GM19193 (cell line): Measurements from ENCODE around the gene DPM1.

Source experiments
- POLR2A ChIP-seq: IDR thresholded peaks from 4 replicates; pipeline ENCODE4 v1.6.1; 2011; ENCODE audit not compliant: insufficient read depth, insufficient read length; ENCODE audit errors: extremely low read depth

Gene DPM1

DNA sequence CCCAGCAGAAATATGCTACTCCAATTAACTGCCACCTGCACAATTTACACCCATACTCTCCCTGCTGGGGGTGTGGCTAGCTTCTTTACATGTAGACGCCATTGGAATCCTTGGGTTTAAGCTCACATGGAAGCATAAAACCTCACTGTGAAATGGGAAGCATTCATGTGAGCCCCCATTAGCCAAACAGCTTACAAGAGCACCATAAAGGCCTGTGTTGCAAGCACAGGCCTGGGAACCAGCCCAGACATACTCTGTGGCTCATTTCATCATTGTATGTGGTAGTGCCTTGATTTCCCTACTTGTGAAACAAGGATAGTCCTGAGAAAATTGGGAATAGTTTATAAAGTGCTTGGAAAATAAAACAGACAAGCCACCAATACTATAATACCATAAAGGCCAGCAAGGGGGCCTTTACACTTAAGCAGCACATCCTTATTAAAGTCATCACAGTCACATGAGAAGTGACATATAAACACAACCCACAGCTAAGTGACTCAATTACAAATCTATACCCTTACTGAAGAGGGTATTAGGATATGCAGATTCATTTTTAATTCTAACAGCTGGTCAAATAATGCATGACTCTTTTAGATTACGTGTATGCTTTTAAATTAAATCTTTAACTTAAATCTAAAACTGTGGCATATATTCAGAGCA is 33.9 kb downstream of the DPM1 start:
- TF ChIP-seq POLR2A, result no peak

DNA sequence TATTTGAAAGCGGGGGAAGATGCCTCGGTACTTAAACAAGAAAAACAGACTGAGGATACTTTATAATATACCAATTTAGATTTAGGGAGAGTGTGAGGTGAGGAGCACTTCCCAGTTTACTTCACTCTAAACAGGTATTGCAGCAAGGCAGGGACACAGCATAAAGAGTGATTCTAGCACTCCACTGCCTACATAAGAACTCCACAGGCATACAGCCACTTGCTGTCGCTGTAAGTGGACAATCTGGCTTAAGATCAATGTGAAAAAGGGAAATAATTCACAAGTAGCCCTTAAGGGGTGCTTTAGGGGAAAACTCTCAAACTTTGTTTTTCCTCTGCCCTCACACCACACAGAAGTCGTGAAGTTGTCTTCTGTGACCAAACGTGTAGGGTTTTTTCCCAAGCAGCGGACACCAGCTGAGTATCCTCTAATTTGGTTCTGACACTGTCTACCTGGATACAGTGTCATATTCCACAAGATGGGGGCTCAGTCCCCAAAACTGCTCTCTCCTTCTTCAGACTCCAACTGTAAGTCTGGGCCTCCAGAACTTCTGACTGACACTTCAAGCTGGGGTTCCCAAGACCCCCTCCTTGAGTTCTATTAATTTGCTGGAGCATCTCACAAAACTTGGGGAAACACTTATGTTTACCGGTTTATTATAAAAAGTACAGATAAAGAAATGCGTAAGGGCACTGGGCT is 36.4 kb downstream of the DPM1 start:
- TF ChIP-seq POLR2A, result no peak

DNA sequence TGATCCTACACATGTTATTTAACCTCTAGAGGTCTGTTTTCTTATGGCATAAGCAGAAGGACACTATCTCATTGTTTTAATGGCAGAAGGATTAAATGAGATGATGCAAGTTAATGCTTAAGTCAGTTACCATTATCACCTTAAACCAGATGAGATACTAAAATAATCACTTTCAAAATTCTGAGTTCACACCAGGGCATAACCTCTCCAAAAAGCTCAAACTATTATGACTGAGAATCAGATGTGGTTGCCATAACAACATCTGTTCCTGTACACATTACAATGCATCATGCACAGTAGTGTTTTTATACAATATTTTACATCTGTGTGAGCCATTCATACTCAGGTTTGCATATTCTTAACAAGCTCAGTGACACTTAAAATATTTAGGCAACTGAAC is 37.3 kb downstream of the DPM1 start:
- TF ChIP-seq POLR2A, result no peak

DNA sequence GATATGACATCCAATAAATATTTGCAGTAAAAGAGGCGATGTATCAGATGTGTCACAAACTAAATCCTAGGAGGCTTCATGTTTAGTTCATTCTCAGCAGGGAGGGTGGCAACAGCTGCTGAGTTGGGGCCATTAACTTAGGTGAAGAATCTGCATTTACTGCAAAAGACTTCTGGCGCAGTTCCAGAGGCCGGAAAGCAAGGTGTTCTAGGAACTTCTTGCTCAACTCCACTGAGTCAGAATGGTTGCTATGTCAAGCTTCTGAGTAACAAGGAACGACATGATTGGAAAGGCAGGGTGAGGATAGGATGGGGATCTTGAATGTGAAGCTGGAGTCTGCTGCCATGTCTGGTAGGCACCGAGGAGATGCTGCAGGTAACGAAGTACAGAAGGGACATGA is 38.8 kb downstream of the DPM1 start:
- TF ChIP-seq POLR2A, result no peak

DNA sequence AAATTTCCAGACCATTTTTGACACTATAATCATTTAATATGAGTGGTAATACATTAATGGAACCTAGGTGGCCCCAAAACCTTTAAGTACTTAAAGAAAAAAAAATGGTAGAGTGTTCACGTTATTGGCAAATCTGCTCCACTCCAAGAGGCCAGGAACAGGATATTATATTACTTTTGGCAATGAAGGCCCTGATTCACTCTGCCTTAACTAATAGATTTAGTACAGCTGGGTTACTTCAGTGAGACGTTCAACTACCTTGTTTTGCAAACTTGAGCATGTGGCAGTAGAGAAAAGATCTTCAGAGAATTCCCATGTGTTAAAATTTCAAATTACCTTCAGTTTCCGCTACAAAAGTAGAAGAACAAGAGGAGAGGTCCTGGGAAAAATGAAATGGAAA is 39.9 kb downstream of the DPM1 start:
- TF ChIP-seq POLR2A, result no peak

DNA sequence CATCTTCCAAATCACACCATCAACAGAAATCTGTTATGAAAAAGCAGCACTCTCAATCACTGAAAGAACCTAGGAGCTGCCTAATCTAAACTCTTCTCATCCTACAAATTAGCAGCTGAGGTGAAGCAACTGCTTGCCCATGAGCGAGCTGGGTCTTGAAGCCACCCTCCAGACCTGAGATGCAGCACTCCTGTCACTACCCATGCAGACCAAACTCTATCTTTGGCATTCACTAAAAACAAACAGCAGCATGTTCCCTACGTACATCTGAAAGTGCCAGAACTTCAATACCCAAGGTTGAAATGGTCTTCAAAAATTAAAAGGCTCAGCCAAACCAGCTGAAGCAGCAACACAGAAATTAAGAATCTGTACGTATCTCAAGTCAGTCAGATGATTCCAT is 41.4 kb downstream of the DPM1 start:
- no peak for TF ChIP-seq POLR2A

DNA sequence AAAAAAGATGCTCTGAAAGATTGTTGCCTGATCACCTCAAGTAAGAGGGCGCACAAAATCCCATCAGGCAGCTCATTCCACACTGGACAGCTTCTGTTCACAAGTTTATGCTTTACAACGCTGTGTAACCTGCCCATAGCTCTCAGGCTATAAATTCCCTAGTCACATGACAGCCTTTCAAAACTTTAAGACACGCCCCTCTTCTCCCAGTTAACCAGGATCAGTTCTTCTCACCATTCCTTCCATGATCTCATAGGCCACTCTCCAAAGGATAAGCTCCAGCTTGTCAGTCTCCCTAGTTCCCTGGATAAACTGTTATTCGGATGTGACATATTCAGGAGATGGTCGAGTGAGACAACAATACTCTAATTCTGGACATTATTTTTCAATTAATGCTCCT is 42.1 kb downstream of the DPM1 start:
- TF ChIP-seq POLR2A, result no peak

DNA sequence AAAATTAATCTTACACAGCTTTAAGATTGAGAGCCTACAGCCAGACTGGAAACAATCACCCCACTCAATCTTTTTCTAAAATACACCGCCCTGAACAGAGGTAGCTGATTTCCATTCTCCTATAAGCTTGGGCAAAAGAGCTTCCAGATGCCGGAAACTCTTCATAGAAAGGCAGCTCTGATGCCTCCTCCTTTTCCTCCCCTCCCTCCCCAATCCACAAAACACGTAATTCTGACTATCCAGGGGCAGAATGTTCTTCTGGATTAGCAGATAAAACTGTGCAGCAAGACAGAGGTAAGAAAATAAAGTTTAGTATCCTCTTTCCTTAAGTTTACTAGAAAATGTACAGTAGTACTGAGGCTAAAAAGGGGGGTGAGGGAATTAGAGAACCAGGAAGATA is 42.9 kb downstream of the DPM1 start:
- no peak for TF ChIP-seq POLR2A

DNA sequence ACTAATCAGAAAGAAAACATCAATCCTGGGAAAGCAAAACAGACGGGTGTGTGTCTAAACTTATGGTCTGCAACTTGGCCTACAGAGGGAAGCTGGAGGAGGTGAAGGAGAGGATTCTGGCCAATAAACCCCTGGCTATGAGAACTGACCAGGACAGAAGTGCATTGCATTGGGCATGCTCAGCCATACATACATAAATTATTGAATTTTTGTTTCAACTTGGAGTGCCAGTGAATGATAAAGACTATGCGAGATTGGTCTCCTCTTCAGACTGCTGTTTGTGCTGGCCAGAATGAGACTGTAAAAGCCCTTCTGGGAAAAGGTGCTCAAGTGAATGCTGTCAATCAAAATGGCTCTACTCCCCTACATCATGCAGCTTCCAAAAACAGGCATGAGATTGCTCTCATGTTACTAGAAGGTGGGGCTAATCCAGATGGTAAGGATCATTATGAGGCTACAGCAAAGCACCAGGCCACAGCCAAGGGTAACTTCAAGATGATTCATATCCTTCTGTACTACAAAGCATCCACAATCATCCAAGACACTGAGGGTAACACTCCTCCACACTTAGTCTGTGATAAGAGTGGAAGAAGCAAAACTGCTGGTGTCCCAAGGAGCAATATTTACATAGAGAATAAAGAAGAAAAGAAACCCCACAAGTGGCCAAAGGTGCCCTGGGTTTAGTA is 44.5 kb downstream of the DPM1 start:
- no peak for TF ChIP-seq POLR2A

DNA sequence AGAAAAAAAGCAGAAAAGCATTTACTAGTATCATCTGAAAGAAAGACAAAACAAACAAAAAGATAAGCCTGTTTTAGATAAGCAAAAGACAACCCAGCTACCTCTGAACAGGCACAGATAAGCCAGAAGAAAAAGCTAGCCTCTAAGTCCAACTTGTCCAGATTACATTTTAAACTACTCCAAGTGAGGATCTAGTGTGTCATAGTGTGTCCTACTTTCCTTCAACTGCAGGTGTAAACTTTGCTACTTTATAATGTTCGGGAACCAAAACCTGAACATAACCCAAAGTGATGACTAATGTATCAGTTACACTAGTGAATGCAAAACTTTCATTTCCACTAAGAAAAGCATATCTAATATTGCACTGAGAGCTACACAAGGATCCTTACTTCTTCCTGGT is 46.6 kb downstream of the DPM1 start:
- no peak for TF ChIP-seq POLR2A

DNA sequence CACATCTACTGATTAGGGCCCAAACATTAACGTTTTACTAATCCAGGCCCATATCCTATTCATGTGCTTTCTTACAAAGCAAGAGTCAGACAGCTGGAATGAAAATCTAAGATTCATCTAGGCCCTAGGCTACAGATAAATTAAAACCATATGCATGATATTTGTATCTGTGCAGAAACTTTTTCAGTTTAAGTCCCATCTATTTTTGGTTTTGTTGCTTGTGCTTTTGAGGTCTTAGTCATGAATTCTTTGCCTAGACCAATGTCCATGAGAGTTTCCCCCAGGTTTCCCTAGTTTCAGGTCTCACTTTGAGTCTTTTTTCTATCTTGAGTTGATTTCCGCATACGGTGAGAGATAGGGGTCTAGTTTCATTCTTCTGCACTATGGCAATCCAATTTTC is 47.3 kb downstream of the DPM1 start:
- no peak for TF ChIP-seq POLR2A

DNA sequence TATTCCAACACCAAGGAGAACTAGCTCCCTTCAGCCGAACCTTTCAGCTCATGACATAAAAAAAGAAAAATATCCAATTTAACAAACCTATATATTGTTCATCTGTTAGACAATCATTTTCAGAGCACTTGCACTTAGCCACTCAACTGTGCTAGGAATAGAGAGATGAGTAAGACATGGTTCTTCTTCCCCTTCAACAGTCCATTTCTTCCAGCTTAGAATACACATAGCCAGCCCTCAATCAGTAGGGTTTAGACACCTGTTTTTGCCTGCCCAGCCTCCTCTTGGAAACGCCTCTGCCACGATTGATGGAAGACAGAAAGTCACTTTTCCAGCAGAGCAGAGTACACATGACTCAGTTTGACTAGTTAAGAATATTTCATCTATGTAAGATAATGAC is 48.9 kb downstream of the DPM1 start:
- TF ChIP-seq POLR2A, result no peak

DNA sequence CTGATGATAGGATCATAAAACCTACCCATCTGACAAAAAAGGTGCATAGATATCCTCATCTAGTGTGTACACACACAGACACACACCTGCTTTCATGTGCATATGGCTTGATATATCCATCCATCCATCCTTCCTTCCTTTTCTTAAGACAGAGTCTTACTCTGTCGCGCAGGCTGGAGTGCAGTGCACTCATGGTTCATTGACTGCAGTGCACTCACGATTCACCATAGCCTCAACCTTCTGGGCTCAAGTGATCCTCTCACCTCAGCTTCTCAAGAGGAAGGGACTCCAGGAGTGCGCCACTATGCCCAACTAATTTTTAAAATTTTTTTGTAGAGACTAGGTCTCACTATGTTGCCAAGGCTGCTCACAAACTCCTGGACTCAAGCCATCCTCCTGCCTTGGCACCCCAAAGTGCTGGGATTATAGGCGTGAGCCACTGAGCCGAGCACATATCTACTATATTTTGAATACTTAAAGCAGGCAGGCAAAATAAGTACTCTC is 54.2 kb downstream of the DPM1 start:
- TF ChIP-seq POLR2A, result no peak

DNA sequence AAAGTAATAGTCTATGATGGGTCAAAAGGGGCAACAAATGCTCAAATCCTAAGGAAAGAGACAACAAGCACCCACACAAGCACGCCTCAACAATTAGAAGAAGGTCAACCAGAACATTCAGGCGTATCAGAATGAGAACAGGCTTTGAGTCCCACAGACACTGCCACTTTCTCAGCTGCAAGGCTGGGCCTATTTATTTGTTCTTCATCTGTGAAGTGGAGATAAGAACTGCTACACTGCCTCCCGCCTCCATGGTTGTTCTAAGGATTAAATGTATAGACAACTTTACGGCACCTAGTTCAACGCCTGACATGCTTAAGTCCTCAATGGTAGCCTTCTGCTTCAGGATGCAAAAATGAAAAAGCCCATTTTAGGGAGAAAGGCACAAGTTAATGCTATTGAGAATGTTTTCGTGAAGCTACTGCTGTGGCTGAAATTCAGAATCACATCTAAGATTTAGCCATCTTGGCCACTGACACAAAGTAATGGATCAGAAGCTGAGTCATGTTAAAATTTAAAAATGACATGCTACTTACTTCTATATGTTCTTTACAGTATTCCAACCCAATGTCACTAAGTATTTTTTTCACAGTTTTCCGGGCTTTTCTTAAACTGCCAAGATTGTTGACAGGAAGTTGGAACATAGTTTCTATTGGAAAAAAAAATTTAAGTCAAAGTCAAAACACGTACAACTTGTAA is 54.8 kb downstream of the DPM1 start:
- TF ChIP-seq POLR2A, result no peak

DNA sequence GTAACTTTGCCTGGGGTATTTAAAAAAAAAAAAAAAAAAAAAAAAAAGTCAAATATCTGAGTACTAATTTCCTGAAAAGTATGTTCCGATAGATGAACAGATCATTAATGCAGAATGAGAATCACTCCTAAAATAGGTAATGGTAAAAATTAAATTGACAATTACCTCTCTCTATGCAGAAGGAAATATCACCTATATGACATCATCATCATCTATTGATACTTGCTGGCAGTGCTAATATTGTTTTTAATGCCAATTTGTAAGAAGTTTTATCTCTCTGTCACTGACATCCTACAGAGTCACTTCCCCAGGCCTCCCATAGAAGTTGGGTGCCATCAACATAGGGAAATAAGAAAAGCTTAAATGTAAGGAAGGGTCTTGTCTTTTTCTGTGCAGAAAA is 57.0 kb downstream of the DPM1 start:
- TF ChIP-seq POLR2A, result no peak
